Endothelial cell of hepatic sinusoid (primary cell): ENCODE data around the gene RARG.
"Not testable (repeated sequence)": the region's sequence is repeated elsewhere in the genome, so short reads cannot be mapped to it uniquely, and the experiment has no call there.

Source experiments
- in situ Hi-C: cut with HindIII; loops from 2 replicates; pipeline ENCODE4 v1.10.0; 2017; ENCODE audit warnings: low sequenced_read_pairs

Gene RARG

GRCh38 chr12:53212931-53213330 lies 19.1 kb downstream of the RARG start:
- in situ Hi-C loops = loop anchor here (5.0 to 10.0 kb wide), 2 partner anchors 79 to 112 kb away; partner anchors contain the start of gene AAAS

DNA sequence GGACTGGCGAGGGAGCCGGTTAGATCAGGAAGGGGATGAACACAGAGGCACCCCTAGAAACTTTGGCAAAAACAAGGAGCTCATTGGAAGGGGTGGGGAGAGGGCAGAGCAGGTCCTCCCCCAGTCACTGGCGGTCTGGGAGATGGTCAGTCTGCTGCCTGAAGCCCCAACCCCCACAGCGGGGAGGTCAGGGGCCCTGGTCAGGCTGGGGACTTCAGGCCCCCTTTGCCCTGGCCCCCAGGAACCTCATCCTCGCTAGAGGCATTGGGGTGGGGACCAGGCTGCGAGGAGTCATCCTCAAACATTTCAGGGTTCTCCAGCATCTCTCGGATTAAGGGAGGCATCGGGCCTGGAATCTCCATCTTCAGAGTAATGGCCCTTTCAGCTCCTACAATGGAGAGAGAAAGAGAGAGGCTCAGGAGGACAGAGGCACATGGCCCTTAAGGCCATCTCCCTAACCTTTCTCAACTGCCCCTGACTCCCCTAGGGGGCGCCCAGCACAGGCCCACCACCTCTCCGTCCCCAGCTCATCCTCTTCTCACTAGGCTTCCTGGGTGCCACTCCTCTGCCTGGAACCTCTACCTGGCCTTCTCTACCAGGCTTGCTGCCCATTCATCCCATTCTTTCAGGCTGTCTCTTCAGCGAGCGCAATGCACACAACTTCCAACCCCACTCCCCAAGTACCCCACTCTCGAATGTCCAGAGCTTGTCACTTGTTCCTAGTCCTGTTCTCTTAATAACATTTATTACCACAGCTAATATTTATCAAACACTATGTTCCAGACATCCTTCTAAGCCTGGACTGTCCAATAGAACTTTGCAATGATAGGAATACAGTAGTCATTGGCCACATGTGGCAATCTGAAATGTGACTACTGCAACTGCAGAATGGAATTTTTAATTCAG lies 20.3 kb downstream of the RARG start:
- in situ Hi-C loops = loop anchor here (5.0 to 10.0 kb wide), 2 partner anchors 81 to 113 kb away; partner anchors contain the start of gene AAAS

- in situ Hi-C loops = loop anchor here (5.0 to 10.0 kb wide), 2 partner anchors 81 to 114 kb away; partner anchors contain the start of gene AAAS
Observed at GRCh38 chr12:53210843-53211242, 21.2 kb downstream of the RARG start.

- in situ Hi-C loops = no loop called here
Observed at GRCh38 chr12:53208877-53209463, 23.0 kb downstream of the RARG start.

GRCh38 chr12:53208435-53208834 lies 23.6 kb downstream of the RARG start:
- in situ Hi-C loops = no loop called here

DNA sequence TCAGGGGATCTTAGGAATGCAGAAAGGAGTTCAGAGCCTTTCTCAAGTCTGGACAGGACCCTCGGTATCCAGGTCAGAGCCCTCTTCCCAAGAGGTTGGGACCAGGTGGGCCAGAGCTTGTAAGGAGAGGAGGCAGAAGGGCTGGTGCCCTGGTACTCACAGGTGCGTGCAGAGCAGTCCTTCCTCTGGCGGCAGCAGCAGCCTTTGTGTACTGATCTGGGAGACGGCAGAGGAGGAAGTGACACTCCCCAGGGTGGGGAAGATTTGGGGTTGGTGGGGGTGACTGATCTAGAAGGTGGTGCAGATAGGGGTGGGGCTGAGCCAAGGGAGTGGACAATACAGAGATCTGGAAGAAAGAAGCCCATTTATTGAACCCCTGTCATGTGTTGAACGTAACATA lies 25.0 kb downstream of the RARG start, which contains the start of gene ITGB7:
Gene ITGB7 (minus strand): TSS at position 210 of the 400 bp plus-strand sequence. CDS start 6,808 bp downstream, outside the sequence.
- in situ Hi-C loops = no loop called here

DNA sequence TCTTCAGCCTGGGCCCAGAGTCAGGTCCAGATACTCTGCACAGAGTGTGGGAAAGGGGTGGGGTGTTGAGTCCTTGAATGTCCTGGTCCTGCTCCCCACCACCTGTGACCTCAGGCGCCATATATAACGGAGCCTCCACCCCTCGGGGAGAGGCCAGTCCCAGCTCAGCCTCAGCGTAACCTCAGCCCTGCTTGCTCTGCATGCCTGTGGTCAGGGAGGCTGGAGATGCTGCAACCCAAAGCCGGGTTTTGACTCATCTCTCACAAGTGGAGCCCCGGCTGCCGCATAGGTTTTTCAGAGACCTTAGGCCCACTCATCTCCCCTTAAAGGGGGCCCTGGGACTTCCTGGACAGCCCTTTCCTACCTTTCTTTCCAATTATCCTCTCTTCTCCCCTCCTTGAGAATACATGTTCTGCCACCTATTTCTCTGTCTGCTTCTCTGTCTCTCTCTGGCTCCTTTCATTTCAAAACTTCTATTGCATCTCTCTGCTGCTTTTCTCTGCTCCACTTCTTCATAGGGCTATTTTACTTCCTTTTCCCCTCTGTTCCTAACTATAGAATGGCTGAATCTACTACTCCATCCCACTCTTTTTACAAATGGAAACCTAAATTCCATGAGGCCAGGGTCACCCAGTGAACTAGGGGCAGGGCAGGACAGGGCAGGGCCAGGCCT lies 26.1 kb downstream of the RARG start:
- in situ Hi-C loops = no loop called here

DNA sequence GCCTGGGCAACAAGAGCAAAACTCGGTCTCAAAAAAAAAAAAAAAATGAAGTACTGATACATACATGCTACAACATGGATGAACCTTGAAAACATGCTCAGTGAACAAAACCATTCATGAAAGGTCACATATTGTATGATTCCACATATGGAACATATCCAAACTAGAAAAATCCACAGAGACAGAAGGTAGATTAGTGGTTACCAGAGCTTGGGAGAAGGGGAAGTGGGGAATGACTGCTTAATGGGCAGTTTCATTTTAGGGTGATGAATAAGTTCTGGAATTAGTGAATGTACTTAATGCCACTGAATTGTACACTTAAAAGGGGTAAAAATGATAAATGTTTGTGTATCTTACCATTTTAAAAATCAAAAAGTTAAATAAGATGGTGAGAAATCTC lies 27.7 kb downstream of the RARG start:
- in situ Hi-C loops = no loop called here

- in situ Hi-C loops = not testable (repeated sequence)
Observed at GRCh38 chr12:53202316-53202715, 29.7 kb downstream of the RARG start.

GRCh38 chr12:53201639-53202038 lies 30.4 kb downstream of the RARG start:
- in situ Hi-C loops = no loop called here

DNA sequence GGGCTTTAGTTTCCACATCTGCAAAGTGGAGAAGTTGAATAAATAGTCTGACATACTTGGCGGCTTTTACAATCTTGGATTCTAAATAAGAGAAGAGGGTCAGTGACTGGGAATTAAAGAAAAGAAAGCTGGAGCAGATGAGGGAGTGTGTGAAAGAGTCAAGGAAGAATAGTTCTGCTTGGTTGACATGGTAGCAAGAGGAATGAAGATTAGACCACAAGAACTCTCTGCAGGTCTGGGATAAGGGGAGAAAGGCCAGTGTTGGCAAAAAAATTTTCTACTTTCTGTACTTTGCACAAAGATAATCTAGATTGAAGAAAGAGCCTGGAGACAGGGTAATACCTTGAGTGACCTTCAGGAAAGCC lies 30.9 kb downstream of the RARG start:
- in situ Hi-C loops = no loop called here

GRCh38 chr12:53200458-53201176 lies 31.4 kb downstream of the RARG start:
- in situ Hi-C loops = no loop called here

DNA sequence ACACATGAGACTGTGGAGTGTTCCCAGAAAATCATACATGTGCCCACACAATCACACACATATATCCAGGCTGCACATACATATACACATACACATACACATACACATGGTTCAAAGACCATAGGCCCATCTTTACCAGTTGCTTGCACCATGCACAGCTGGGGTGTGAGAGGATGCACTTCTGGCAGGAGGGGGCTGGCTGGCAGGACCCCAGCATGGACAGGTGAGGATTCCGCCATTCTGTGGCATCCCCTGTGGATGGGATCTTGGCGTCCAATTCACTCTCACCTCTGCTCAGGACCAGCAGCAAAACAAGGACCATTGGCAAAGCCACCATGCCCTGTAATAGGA lies 31.9 kb downstream of the RARG start:
- in situ Hi-C loops = no loop called here

GRCh38 chr12:53199700-53200099 lies 32.3 kb downstream of the RARG start:
- in situ Hi-C loops = loop anchor here (10.0 kb wide), 1 partner anchor 125 kb away; the partner anchor contains the start of gene SPRYD3

GRCh38 chr12:53198486-53199110 lies 33.4 kb downstream of the RARG start:
- in situ Hi-C loops = loop anchor here (10.0 kb wide), 1 partner anchor 124 kb away; the partner anchor contains the start of gene SPRYD3

- in situ Hi-C loops = loop anchor here (10.0 kb wide), 1 partner anchor 122 kb away; the partner anchor contains the start of gene SPRYD3
Observed at GRCh38 chr12:53197011-53197640, 34.9 kb downstream of the RARG start.

GRCh38 chr12:53196486-53196885 lies 35.5 kb downstream of the RARG start:
- in situ Hi-C loops = loop anchor here (10.0 kb wide), 1 partner anchor 122 kb away; the partner anchor contains the start of gene SPRYD3

- in situ Hi-C loops = loop anchor here (10.0 kb wide), 1 partner anchor 121 kb away; the partner anchor contains the start of gene SPRYD3
Observed at GRCh38 chr12:53195516-53196420, 36.2 kb downstream of the RARG start.
